MM.1S (cell line): Measurements from ENCODE around the gene USO1.

Source experiments
- DNase-seq: peaks from one replicate; pipeline ENCODE4 v3.0.0-alpha.2; 2015
- H2AFZ ChIP-seq: fragments of 300-600 bp; sonication (generic); 2 replicates; pipeline ENCODE4 v1.6.0; 2016; ENCODE audit warnings: antibody characterized with exemption, low read length
- H3F3A ChIP-seq: fragments of 300-600 bp; sonication (generic); 2 replicates; pipeline ENCODE4 v1.6.1; 2016; ENCODE audit warnings: mild to moderate bottlenecking, antibody characterized with exemption, low read length, moderate library complexity, mixed read lengths; ENCODE audit not compliant: insufficient read depth
- H3K27ac ChIP-seq: fragments of 300-600 bp; sonication (generic); 2 replicates; pipeline ENCODE4 v1.5.1; 2016; ENCODE audit warnings: mild to moderate bottlenecking, low read length
- H3K27me3 ChIP-seq: fragments of 300-600 bp; sonication (generic); replicated peaks from 2 replicates; pipeline ENCODE4 v1.6.0; 2016; ENCODE audit warnings: low read length; ENCODE audit not compliant: insufficient read depth
- H3K36me3 ChIP-seq: fragments of 300-600 bp; sonication (generic); replicated peaks from 2 replicates; pipeline ENCODE4 v1.6.1; 2016; ENCODE audit warnings: mild to moderate bottlenecking, low read length, mixed read lengths; ENCODE audit not compliant: insufficient read depth
- H3K4me1 ChIP-seq: fragments of 300-600 bp; sonication (generic); 2 replicates; pipeline ENCODE4 v1.6.1; 2016; ENCODE audit warnings: low read length, mixed read lengths
- H3K4me2 ChIP-seq: fragments of 300-600 bp; sonication (generic); 2 replicates; pipeline ENCODE4 v1.6.0; 2016; ENCODE audit warnings: low read depth, low read length
- H3K4me3 ChIP-seq: fragments of 300-600 bp; sonication (generic); 2 replicates; pipeline ENCODE4 v1.5.1; 2016; ENCODE audit warnings: low read length, mixed read lengths
- H3K79me2 ChIP-seq: fragments of 300-600 bp; sonication (generic); 2 replicates; pipeline ENCODE4 v1.6.1; 2016; ENCODE audit warnings: mixed run types, low read length, mixed read lengths
- H3K9ac ChIP-seq: fragments of 300-600 bp; sonication (generic); 2 replicates; pipeline ENCODE4 v1.6.1; 2016; ENCODE audit warnings: low read length, mixed read lengths
- H3K9me2 ChIP-seq: fragments of 300-600 bp; sonication (generic); replicated peaks from 2 replicates; pipeline ENCODE4 v1.6.1; 2016; ENCODE audit warnings: mild to moderate bottlenecking, low read length, mixed read lengths; ENCODE audit not compliant: insufficient read depth
- H3K9me3 ChIP-seq: fragments of 300-600 bp; sonication (generic); replicated peaks from 2 replicates; pipeline ENCODE4 v1.6.1; 2016; ENCODE audit warnings: mild to moderate bottlenecking, low read length, mixed read lengths; ENCODE audit not compliant: insufficient read depth
- H4K20me1 ChIP-seq: fragments of 300-600 bp; sonication (generic); 2 replicates; pipeline ENCODE4 v1.6.1; 2016; ENCODE audit warnings: mild to moderate bottlenecking, low read length, moderate library complexity, mixed read lengths; ENCODE audit not compliant: insufficient read depth
- EZH2 ChIP-seq: fragments of 300-600 bp; sonication (generic); optimal IDR thresholded peaks from 2 replicates; pipeline ENCODE3; 2017; ENCODE audit warnings: low read depth, mild to moderate bottlenecking, antibody characterized with exemption, low read length, mixed read lengths
- EZH2phosphoT487 ChIP-seq: fragments of 300-600 bp; sonication (generic); IDR thresholded peaks from 2 replicates; pipeline ENCODE4 v1.6.1; 2018; ENCODE audit warnings: antibody characterized with exemption, low read length
- TF ChIP-seq, protein P1 (sequence below): fragments of 300-600 bp; sonication (generic); IDR thresholded peaks from 2 replicates; pipeline ENCODE4 v1.5.1; 2016; ENCODE audit warnings: antibody characterized with exemption, low read length, mixed read lengths

USO1 gene

DNA sequence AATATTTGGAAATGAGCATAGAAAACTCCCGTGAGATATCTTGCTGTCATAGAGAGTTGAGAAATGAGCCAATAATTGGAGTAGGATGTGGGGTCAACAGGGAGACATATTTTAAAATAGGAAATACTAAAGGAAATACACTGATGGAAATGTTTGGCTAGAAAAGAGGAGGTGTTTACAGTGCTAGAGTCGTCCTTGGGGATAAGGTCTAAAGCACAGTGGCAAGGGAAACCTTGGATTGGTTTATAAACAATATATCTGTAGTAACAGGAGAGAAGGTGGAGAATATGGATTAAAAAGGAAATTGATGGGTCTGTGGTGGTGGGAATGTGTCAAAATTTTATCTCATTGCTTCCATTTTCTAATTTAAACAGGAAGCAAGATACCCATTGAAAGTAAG is 95.8 kb downstream of the USO1 start:
- TF ChIP-seq, protein P1, sequence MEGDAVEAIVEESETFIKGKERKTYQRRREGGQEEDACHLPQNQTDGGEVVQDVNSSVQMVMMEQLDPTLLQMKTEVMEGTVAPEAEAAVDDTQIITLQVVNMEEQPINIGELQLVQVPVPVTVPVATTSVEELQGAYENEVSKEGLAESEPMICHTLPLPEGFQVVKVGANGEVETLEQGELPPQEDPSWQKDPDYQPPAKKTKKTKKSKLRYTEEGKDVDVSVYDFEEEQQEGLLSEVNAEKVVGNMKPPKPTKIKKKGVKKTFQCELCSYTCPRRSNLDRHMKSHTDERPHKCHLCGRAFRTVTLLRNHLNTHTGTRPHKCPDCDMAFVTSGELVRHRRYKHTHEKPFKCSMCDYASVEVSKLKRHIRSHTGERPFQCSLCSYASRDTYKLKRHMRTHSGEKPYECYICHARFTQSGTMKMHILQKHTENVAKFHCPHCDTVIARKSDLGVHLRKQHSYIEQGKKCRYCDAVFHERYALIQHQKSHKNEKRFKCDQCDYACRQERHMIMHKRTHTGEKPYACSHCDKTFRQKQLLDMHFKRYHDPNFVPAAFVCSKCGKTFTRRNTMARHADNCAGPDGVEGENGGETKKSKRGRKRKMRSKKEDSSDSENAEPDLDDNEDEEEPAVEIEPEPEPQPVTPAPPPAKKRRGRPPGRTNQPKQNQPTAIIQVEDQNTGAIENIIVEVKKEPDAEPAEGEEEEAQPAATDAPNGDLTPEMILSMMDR, result no peak
- TF ChIP-seq EZH2, result no peak
- no peak for TF ChIP-seq EZH2phosphoT487
- no peak for DNase-seq

DNA sequence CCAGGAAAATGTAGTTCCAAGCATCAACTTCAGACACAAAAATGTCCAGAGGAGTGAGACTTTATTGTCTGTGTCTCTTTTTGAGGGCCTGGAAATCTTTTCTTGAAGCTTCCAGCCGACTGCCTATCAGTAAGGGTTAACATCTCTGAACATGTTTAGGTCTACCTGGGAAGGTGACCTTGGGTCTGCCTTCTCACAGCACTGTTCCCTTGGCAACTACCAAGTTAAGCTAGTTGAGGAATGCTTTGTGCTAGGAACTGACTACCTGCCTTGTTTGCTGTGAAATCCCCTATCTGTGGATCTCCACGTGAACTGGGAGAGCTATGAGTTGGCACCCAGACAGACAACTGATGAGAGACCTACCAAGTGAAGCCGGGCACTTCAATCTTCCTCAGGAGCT is 96.3 kb downstream of the USO1 start:
- H3K79me2 ChIP-seq, result no peaks in the 10 kb centered on the region
- TF ChIP-seq EZH2 (no peak), EZH2phosphoT487 (no peak)
- TF ChIP-seq, protein P1, result no peak
- H4K20me1 ChIP-seq, result no peaks in the 10 kb centered on the region
- no peak for DNase-seq
- no peaks in the 10 kb centered on the region for H3F3A ChIP-seq
- H3K4me2 ChIP-seq, result no peak overlapping the region
- H3K27ac ChIP-seq, result no peak overlapping the region
- no peaks in the 10 kb centered on the region for H3K27me3 ChIP-seq
- no peaks in the 10 kb centered on the region for H3K36me3 ChIP-seq
- H3K9ac ChIP-seq, result no peak overlapping the region
- no peaks in the 10 kb centered on the region for H3K9me3 ChIP-seq
- H3K4me3 ChIP-seq, result no peak overlapping the region
- H3K9me2 ChIP-seq, result no peaks in the 10 kb centered on the region
- H3K4me1 ChIP-seq, result no peaks in the 10 kb centered on the region
- H2AFZ ChIP-seq, result no peak overlapping the region

More for the DNA sequence above, 95.8 kb downstream of the USO1 start:
- Histone ChIP-seq H3K4me3 (no peak overlapping the region), H3K9me3 (no peaks in the 10 kb centered on the region), H3K4me1 (no peaks in the 10 kb centered on the region), H3K27ac (no peak overlapping the region), H3K9me2 (no peaks in the 10 kb centered on the region), H4K20me1 (no peaks in the 10 kb centered on the region), H3K27me3 (no peaks in the 10 kb centered on the region), H3F3A (no peaks in the 10 kb centered on the region), H3K79me2 (no peaks in the 10 kb centered on the region), H3K36me3 (no peaks in the 10 kb centered on the region), H2AFZ (no peak overlapping the region), H3K9ac (no peak overlapping the region), H3K4me2 (no peak overlapping the region)

DNA sequence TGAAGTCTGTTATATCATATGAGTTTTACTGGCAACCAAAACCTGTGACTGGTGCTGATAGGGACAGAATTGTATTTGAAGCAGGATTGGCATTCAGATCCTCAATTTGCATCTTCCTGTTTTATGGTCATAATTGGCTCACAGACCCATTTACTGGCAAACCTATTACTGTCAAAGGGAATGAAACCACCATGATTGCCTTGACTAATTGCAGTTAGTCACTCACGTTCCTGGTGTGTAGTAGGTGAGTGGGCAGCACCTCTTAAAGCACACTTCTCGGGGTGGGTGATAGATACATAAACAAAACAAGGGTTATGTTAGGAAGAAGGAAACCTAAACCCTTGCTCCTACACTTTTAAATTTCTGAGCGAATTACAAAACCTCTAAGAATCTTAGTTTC is 96.8 kb downstream of the USO1 start:
- no peak overlapping the region for H3K4me2 ChIP-seq
- H3K27ac ChIP-seq, result no peak overlapping the region
- DNase-seq, result no peak
- H3K79me2 ChIP-seq, result no peaks in the 10 kb centered on the region
- no peaks in the 10 kb centered on the region for H3K36me3 ChIP-seq
- H3K9me2 ChIP-seq, result no peaks in the 10 kb centered on the region
- no peak overlapping the region for H3K4me3 ChIP-seq
- H2AFZ ChIP-seq, result no peak overlapping the region
- H3F3A ChIP-seq, result no peaks in the 10 kb centered on the region
- no peaks in the 10 kb centered on the region for H3K27me3 ChIP-seq
- no peaks in the 10 kb centered on the region for H3K4me1 ChIP-seq
- H3K9me3 ChIP-seq, result no peaks in the 10 kb centered on the region
- H3K9ac ChIP-seq, result no peak overlapping the region
- no peaks in the 10 kb centered on the region for H4K20me1 ChIP-seq
- TF ChIP-seq EZH2 (no peak), EZH2phosphoT487 (no peak)
- TF ChIP-seq, protein P1, result no peak

DNA sequence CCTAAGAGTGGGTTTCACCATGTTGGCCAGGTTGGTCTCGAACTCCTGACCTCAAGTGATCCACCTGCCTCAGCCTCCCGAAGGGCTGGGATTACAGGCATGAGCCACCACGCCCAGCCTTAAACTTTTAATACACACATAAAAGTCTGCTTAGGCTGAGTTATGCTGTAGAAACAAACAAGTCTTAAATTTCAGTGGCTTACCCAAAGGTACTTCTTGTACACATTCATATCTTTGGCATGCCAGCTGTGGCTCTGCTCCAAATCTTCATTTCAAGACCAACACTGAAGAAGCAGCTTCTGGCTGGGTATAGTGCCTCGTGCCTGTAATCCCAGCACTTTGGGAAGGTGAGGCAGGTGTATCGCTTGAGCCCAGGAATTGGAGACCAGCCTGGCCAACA is 97.6 kb downstream of the USO1 start:
- Histone ChIP-seq H4K20me1 (no peaks in the 10 kb centered on the region), H3K27me3 (no peaks in the 10 kb centered on the region), H3K9ac (no peak overlapping the region), H3K79me2 (no peaks in the 10 kb centered on the region), H3F3A (no peaks in the 10 kb centered on the region), H3K4me3 (no peak overlapping the region), H3K9me2 (no peaks in the 10 kb centered on the region), H3K9me3 (no peaks in the 10 kb centered on the region), H2AFZ (no peak overlapping the region), H3K4me2 (no peak overlapping the region), H3K4me1 (no peaks in the 10 kb centered on the region), H3K27ac (no peak overlapping the region), H3K36me3 (no peaks in the 10 kb centered on the region)
- DNase-seq, result no peak
- TF ChIP-seq, protein P1, result no peak
- no peak for TF ChIP-seq EZH2phosphoT487
- TF ChIP-seq EZH2, result no peak
